K562 (cell line): Measurements from ENCODE around the gene EID2. TPM values are rescaled to one million over a fixed set of nuclear protein-coding genes. Genes with fewer than 3 reads are reported as not detected.
A peak's percentile ranks its signal among the peaks of the same experiment; 100 is the strongest.

Experiments used
- ADNP ChIP-seq: fragments of 200-800 bp; sonication (Bioruptor generic); IDR thresholded peaks from 2 replicates; pipeline ENCODE4 v1.6.1; 2016; ENCODE audit warnings: missing genetic modification characterization, missing compliant biosample characterization
- BRF1 ChIP-seq: IDR thresholded peaks from 3 replicates; pipeline ENCODE4 v1.6.1; 2011; ENCODE audit warnings: borderline replicate concordance, mild to moderate bottlenecking; ENCODE audit not compliant: insufficient read length; ENCODE audit errors: extremely low read depth
- CREB1 ChIP-seq, 2 experiments: sonication (generic) in 1 of 2; formaldehyde crosslinking in 1 of 2; IDR thresholded peaks; 2 replicates each; pipeline versions ENCODE4 v1.6.1 to v1.8.0; 2012 to 2022; ENCODE audit warnings: inconsistent platforms in 1 of 2, mild to moderate bottlenecking in 1 of 2, missing genetic modification reagents in 1 of 2, moderate library complexity in 1 of 2
- DDX20 ChIP-seq: fragments of 450-650 bp; IDR thresholded peaks from 2 replicates; pipeline ENCODE4 v1.6.1; 2016; ENCODE audit warnings: missing genetic modification characterization, low read depth, mild to moderate bottlenecking, missing compliant biosample characterization, moderate library complexity
- E4F1 ChIP-seq: fragments of 250-450 bp; sonication (Bioruptor Pico); IDR thresholded peaks from 2 replicates; pipeline ENCODE4 v1.5.0; 2021; ENCODE audit warnings: mild to moderate bottlenecking, borderline replicate concordance
- ELF1 ChIP-seq: fragments of 200-800 bp; sonication (Bioruptor generic); IDR thresholded peaks from 2 replicates; pipeline ENCODE4 v1.6.1; 2016; ENCODE audit warnings: missing genetic modification characterization, missing compliant biosample characterization
- ELK3 ChIP-seq: fragments of 450-650 bp; formaldehyde crosslinking; IDR thresholded peaks from 2 replicates; pipeline ENCODE4 v1.4.0; 2020; ENCODE audit warnings: mild to moderate bottlenecking
- EP300 ChIP-seq: IDR thresholded peaks from 2 replicates; pipeline ENCODE4 v1.6.1; 2012; ENCODE audit warnings: low read length, improper control_type of control experiment
- HES1 ChIP-seq: fragments of 450-650 bp; IDR thresholded peaks from 2 replicates; pipeline ENCODE4 v1.6.1; 2016; ENCODE audit warnings: low read depth, mild to moderate bottlenecking, moderate library complexity
- HEY1 ChIP-seq: fragments of 250-450 bp; sonication (Bioruptor Pico); IDR thresholded peaks from 2 replicates; pipeline ENCODE4 v1.5.0; 2020; ENCODE audit warnings: mild to moderate bottlenecking, moderate library complexity, borderline replicate concordance
- IFI16 ChIP-seq: fragments of 250-450 bp; sonication (Bioruptor Pico); IDR thresholded peaks from 2 replicates; pipeline ENCODE4 v2.1.2; 2022; ENCODE audit warnings: mild to moderate bottlenecking, inconsistent platforms
- KAT7 ChIP-seq: sonication (generic); formaldehyde crosslinking; IDR thresholded peaks from 2 replicates; pipeline ENCODE4 v1.8.0; 2022; ENCODE audit warnings: missing genetic modification reagents, mild to moderate bottlenecking, borderline replicate concordance
- MCM7 ChIP-seq, 2 experiments: fragments of 450-650 bp; IDR thresholded peaks; 2 replicates each; pipeline ENCODE4 v1.6.1; 2016 to 2018
- MLX ChIP-seq, 2 experiments: fragments of 450-650 bp in 1 of 2; sonication (generic) in 1 of 2; formaldehyde crosslinking; conservative IDR thresholded peaks; 2 replicates each; pipeline versions ENCODE4 v1.4.0 to v1.8.1; 2020 to 2022; ENCODE audit warnings: mild to moderate bottlenecking in 1 of 2, missing genetic modification reagents in 1 of 2
- TEAD1 ChIP-seq, 2 experiments: fragments of 450-650 bp in 1 of 2; sonication (generic) in 1 of 2; formaldehyde crosslinking; IDR thresholded peaks; 2 replicates each; pipeline versions ENCODE4 v1.4.0 to v1.8.0; 2020 to 2022; ENCODE audit warnings: mild to moderate bottlenecking in 2 of 2, missing genetic modification reagents in 1 of 2
- ZBTB33 ChIP-seq: sonication (generic); formaldehyde crosslinking; IDR thresholded peaks from 2 replicates; pipeline ENCODE4 v1.8.1; 2023; ENCODE audit warnings: mild to moderate bottlenecking, missing genetic modification reagents
- ZFP1 ChIP-seq: fragments of 450-650 bp; formaldehyde crosslinking; IDR thresholded peaks from 2 replicates; pipeline ENCODE4 v1.4.0; 2020; ENCODE audit warnings: mild to moderate bottlenecking, mixed read lengths
- ZNF707 ChIP-seq: fragments of 250-450 bp; sonication (Bioruptor Pico); conservative IDR thresholded peaks from 2 replicates; pipeline ENCODE4 v1.8.0; 2022; ENCODE audit warnings: inconsistent platforms, mild to moderate bottlenecking, moderate library complexity
- polyA plus RNA-seq, 8 experiments: library from polyadenylated mRNA; depleted of rRNA in 4 of 8; stranded (reverse) in 5 of 8; unstranded in 3 of 8; fragments of >200 nt; fragmentation: Nextera tagmentation in 2 of 8; fragmentation: Illumina TruSeq in 1 of 8; extraction: Ambion mirVana in 2 of 8; extraction: Trizol in 1 of 8; gene quantifications; 2 replicates each; pipeline versions ENCODE4 v1.2.1 to v1.2.3, GENCODE V29; 2011 to 2014; ENCODE audit warnings: inconsistent platforms in 1 of 8, missing spikeins in 1 of 8
- total RNA-seq, 7 experiments: library from RNA; depleted of rRNA in 6 of 7; stranded (reverse); fragments of >200 nt in 6 of 7; fragmentation: Illumina TruSeq in 2 of 7; extraction: Trizol in 2 of 7; gene quantifications; 2 replicates each; pipeline versions ENCODE4 v1.2.1 to v1.2.3, GENCODE V29; 2011 to 2021; ENCODE audit warnings: low replicate concordance in 1 of 7

Gene EID2
- total and polyA plus RNA-seq, 9 of the 15 experiments (the other 6 are each of a cell fraction or from before 2014, with no cell fraction given): 2.5 to 18.5 (median 11.3) TPM

GRCh38 chr19:39532233-39533002 is 7.5 kb downstream of the EID2 start, which contains the start of gene EID2B (continued):
- TF ChIP-seq TEAD1 (CRISPR knock-in tag; IDR thresholded peaks at IDR 0.05) (peak in 1 of 2 experiments; percentile 85; a peak in 2 of 4 replicates), ELK3 (no peak), EP300 (peak; percentile 24; the same call in 1 of the 2 replicates), ELF1 (tag) (no peak), IFI16 (CRISPR knock-in tag) (no peak), BRF1 (no peak), HES1 (no peak), ADNP (tag) (no peak), MLX (CRISPR knock-in tag; conservative IDR thresholded peaks at IDR 0.05) (no peak), DDX20 (tag) (no peak), CREB1 (IDR thresholded peaks at IDR 0.05) (no peak; the same call in 1 of the 2 replicates), CREB1 (CRISPR knock-in tag; IDR thresholded peaks at IDR 0.05) (peak; percentile 68; the same call in 1 of the 2 replicates), E4F1 (CRISPR knock-in tag) (no peak), ZNF707 (no peak), ZBTB33 (CRISPR knock-in tag) (peak; percentile 62), MCM7 (IDR thresholded peaks at IDR 0.05) (no peak), HEY1 (CRISPR knock-in tag) (no peak), ZFP1 (CRISPR knock-in tag) (no peak), KAT7 (CRISPR knock-in tag) (peak; percentile 60; the same call in 1 of the 2 replicates)
